ENCODE data around the gene SLC25A28. TPM values are rescaled to one million over a fixed set of nuclear protein-coding genes. Genes with fewer than 3 reads are reported as not detected.
"Not testable (repeated sequence)": the region's sequence is repeated elsewhere in the genome, so short reads cannot be mapped to it uniquely, and the experiment has no call there.

SLC25A28 gene
- total RNA-seq, 1 donor from 2014 or later = 50.1 TPM

DNA sequence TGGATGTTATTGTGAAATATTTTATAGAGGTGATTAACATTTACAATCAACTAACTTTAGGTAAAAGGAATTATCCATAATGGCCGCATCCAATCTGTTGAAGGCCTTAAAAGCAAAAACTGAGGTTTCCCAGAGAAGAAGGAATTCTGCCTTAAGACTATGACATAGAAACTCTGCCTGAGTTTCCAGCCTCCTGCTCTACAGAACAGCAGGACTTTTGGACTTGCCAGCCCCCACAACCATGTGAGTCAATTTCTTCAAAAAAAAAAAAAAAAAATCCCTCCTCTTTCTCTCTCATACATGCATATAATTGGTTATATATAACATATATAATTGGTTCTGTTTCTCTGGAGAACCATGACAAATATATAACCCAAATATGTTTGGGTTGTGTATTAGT lies 15.4 kb downstream of the SLC25A28 start:
- Histone ChIP-seq H3K4me3 (no peak overlapping the region), H3K27me3 (ENCODE audit: low read depth) (no peaks in the 10 kb centered on the region), H3K9me3 (no peaks in the 10 kb centered on the region), H3K4me1 (no peaks in the 10 kb centered on the region), H3K27ac (no peak overlapping the region), H3K36me3 (peaks cover 12% of the 10 kb centered on the region)
- TF ChIP-seq, protein P1, sequence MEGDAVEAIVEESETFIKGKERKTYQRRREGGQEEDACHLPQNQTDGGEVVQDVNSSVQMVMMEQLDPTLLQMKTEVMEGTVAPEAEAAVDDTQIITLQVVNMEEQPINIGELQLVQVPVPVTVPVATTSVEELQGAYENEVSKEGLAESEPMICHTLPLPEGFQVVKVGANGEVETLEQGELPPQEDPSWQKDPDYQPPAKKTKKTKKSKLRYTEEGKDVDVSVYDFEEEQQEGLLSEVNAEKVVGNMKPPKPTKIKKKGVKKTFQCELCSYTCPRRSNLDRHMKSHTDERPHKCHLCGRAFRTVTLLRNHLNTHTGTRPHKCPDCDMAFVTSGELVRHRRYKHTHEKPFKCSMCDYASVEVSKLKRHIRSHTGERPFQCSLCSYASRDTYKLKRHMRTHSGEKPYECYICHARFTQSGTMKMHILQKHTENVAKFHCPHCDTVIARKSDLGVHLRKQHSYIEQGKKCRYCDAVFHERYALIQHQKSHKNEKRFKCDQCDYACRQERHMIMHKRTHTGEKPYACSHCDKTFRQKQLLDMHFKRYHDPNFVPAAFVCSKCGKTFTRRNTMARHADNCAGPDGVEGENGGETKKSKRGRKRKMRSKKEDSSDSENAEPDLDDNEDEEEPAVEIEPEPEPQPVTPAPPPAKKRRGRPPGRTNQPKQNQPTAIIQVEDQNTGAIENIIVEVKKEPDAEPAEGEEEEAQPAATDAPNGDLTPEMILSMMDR (IDR thresholded peaks at IDR 0.05) = no peak
- DNase-seq (no peak), ATAC-seq (no peak)
- intact Hi-C loops (cut with DNase I) = no loop called here

DNA sequence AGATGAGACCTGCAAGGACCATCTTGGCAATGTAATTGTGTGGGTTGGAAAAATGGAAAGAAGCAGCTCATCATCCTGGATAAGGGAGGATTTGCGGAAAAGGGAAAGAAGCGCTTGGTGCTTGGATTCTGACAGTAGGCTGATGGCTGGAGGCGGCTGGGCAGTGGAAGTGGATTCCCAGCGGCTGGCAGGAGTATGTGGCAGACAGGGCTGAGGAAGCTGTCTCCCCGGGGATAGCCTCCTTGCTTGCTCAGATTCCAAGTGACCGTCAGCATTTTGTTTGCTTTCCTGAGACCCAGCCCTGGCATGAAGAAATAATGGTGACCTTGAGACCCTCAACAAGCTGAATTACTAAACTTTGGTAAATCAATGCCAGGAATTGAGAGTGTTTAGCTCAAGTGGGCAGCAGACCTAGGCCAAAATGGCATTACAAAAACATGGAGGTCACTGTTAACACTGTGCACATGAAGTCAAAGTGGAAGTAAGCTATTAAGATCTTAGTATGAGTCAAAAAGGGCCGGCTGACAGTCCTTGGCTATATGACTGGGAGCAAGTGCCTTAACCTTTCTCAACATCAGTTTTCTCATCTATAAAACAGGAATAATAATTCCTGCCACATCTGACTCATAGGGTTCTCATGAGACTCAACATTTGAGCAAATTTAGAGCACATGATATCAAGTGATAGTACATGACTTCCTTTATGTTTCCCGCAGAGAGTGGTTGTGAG lies 21.3 kb downstream of the SLC25A28 start:
- TF ChIP-seq, protein P1 (IDR thresholded peaks at IDR 0.05) = no peak
- Histone ChIP-seq H3K27ac (no peak overlapping the region), H3K9me3 (no peaks in the 10 kb centered on the region), H3K4me3 (no peak overlapping the region), H3K27me3 (ENCODE audit: low read depth) (no peaks in the 10 kb centered on the region), H3K36me3 (no peaks in the 10 kb centered on the region), H3K4me1 (no peaks in the 10 kb centered on the region)
- no peak for ATAC-seq
- DNase-seq = no peak
- intact Hi-C loops (cut with DNase I) = no loop called here

DNA sequence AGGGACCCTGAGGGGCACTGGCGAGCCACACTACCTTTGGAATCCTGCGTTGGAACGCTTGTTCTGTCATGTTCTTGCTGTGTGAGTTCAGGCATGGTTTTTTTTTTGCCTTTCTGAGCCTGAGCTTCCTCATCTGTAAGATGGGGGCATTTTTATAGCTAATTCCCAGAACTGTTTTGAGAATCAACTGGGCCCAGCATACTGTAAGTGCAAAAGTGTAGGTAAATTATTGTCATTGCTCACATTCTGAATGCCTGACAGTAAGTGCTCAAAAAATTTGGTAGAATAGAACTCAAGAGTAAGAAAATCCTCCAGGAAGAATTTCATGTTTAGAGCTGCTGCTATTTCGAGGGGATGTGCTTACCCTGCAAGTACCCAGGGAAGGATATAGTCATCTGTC lies 22.2 kb downstream of the SLC25A28 start:
- no peak for ATAC-seq
- intact Hi-C loops (cut with DNase I) = no loop called here

DNA sequence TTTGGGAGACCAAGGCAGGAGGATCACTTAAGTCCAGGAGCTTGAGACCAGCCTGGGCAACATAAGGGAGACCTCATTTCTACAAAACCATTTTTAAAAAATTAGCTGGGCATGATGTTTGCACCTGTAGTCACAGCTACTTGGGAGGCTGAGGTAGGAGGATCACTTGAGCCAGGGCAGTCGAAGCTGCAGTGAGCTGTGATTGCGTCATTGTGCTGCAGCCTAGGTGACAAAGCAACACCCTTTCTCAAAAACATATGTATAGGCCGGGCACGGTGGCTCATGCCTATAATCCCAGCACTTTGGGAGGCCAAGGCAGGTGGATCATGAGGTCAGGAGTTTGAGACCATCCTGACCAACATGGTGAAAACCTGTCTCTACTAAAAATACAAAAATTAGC lies 23.5 kb downstream of the SLC25A28 start:
- H3K9me3 ChIP-seq; H3K27me3 ChIP-seq (ENCODE audit: low read depth); H3K4me1 ChIP-seq; H3K36me3 ChIP-seq; H3K27ac ChIP-seq; H3K4me3 ChIP-seq; intact Hi-C loops (cut with DNase I); ATAC-seq; DNase-seq: not testable (repeated sequence)

More for the DNA sequence above, 22.2 kb downstream of the SLC25A28 start:
- Histone ChIP-seq H3K4me1 (no peaks in the 10 kb centered on the region), H3K27ac (no peak overlapping the region), H3K36me3 (no peaks in the 10 kb centered on the region), H3K4me3 (no peak overlapping the region), H3K9me3 (no peaks in the 10 kb centered on the region), H3K27me3 (ENCODE audit: low read depth) (no peaks in the 10 kb centered on the region)
- TF ChIP-seq, protein P1 (IDR thresholded peaks at IDR 0.05) = no peak
- no peak for DNase-seq

DNA sequence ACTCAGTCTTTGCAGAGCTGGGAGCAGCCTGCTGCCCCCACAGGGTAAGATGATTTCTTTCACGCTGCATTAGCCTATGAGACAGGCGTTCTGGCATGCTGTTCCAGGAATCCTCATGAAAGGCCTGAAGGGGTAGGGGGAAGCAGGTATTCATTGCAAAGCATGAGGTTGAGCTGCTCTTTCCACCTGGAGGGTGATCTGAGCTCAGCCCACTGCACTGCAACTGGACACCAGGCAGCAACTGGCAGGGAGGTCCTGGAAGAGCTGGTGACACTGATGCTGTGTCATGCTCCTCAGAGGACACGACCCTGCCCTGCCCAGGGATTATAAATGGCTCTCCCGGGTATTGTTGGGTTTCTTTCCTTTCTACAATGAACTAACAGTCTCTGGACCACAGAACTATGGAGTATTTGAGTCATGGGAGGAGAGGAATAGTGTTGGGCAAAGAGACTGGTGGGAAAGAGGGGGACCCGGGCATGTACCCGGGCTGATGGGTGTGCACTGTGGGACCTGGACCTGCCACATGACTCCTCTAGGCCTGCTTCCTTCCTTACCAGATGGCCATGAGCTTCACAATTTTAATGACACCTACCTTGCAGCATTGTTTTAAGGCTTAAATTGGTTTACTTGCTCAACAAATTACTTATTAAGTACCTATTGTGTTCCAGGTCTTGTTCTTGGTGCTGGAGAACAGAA lies 24.3 kb downstream of the SLC25A28 start:
- no peak for DNase-seq
- Histone ChIP-seq H3K36me3 (no peaks in the 10 kb centered on the region), H3K4me3 (no peak overlapping the region), H3K4me1 (no peaks in the 10 kb centered on the region), H3K27me3 (ENCODE audit: low read depth) (no peaks in the 10 kb centered on the region), H3K9me3 (no peaks in the 10 kb centered on the region), H3K27ac (no peak overlapping the region)
- TF ChIP-seq, protein P1 (IDR thresholded peaks at IDR 0.05) = no peak
- no peak for ATAC-seq
- intact Hi-C loops (cut with DNase I) = no loop called here

DNA sequence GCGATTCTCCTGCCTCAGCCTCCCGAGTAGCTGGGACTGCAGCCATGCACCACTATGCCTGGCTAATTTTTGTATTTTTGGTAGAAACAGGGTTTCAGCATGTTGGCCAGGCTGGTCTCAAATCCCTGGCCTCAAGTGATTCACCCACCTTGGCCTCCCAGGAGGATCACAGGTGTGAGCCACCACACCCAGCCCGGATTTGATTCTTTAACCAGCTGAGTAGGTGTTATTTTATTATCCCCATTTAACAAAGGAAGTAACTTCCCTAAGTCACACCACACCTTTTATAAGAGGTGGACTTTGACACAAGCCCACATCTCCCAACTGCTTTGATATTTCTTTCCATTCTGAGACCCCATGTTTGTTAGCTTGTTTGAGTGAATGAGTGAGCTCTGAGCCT lies 25.0 kb downstream of the SLC25A28 start:
- TF ChIP-seq, protein P1 (IDR thresholded peaks at IDR 0.05) = no peak
- no peak overlapping the region for H3K4me3 ChIP-seq
- intact Hi-C loops (cut with DNase I) = no loop called here
- no peaks in the 10 kb centered on the region for H3K36me3 ChIP-seq
- no peaks in the 10 kb centered on the region for H3K9me3 ChIP-seq
- DNase-seq = no peak
- H3K27me3 ChIP-seq (ENCODE audit: low read depth) = no peaks in the 10 kb centered on the region
- no peak for ATAC-seq
- H3K4me1 ChIP-seq = no peaks in the 10 kb centered on the region
- no peak overlapping the region for H3K27ac ChIP-seq
